Measurements from ENCODE around the gene NRXN3.

DNA sequence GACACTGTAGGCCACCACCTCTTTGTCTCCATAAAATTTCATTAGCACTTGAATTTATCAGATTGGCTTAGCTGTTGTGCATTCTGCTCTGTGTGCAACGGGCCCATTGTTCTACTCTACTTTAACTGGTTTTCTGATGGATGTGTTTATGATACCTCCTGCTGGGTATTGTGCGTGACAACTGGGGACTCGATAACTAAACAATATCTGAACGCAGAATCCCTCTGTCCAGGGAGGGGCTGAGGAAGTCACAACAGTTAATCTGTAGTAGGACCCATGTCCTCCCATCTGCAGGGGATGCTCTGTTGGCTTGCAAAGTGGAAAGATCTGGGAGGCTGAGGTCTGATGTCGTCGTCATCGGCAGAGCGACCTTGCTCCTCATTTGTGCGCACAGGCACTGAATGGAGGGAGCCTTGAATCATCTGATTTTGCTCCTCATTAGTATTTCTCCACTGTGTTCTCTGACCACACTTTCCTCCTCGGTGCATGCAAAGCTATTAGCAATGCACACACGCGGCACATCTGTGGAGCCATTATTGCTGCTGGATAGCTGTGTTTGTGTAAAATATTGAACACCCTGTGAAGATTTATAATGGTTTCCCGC, 422.5 kb downstream of the NRXN3 start:
- TF ChIP-seq, protein P1, sequence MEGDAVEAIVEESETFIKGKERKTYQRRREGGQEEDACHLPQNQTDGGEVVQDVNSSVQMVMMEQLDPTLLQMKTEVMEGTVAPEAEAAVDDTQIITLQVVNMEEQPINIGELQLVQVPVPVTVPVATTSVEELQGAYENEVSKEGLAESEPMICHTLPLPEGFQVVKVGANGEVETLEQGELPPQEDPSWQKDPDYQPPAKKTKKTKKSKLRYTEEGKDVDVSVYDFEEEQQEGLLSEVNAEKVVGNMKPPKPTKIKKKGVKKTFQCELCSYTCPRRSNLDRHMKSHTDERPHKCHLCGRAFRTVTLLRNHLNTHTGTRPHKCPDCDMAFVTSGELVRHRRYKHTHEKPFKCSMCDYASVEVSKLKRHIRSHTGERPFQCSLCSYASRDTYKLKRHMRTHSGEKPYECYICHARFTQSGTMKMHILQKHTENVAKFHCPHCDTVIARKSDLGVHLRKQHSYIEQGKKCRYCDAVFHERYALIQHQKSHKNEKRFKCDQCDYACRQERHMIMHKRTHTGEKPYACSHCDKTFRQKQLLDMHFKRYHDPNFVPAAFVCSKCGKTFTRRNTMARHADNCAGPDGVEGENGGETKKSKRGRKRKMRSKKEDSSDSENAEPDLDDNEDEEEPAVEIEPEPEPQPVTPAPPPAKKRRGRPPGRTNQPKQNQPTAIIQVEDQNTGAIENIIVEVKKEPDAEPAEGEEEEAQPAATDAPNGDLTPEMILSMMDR (IDR thresholded peaks at IDR 0.05), result no peak
- no peak for TF ChIP-seq POLR2AphosphoS5 (IDR thresholded peaks at IDR 0.05)
- TF ChIP-seq POLR2A (IDR thresholded peaks at IDR 0.05), result no peak
- no peak for TF ChIP-seq EP300 (IDR thresholded peaks at IDR 0.05; ENCODE audit: low read depth)
